HL-60 (cell line): ENCODE measurements around the gene ENO1.
"Not testable (repeated sequence)": the region's sequence is repeated elsewhere in the genome, so short reads cannot be mapped to it uniquely, and the experiment has no call there.

Experiments
- DNase-seq, 2 experiments: peaks; one replicate each; pipeline ENCODE4 v3.0.0-alpha.2; 2010 to 2020; ENCODE audit warnings: low read depth in 1 of 2, low spot score in 1 of 2
- H3K27ac ChIP-seq: fragments of 250-450 bp; sonication (Bioruptor Pico); replicated peaks from 2 replicates; pipeline ENCODE4 v1.5.1; 2020; ENCODE audit warnings: mild to moderate bottlenecking, moderate library complexity
- H3K27me3 ChIP-seq: fragments of 250-450 bp; sonication (Bioruptor Pico); 2 replicates; pipeline ENCODE4 v1.5.1; 2021; ENCODE audit warnings: mild to moderate bottlenecking, moderate library complexity; ENCODE audit not compliant: insufficient read depth, poor library complexity, severe bottlenecking
- H3K4me3 ChIP-seq: replicated peaks from 2 replicates; pipeline ENCODE4 v1.5.1; 2011; ENCODE audit warnings: mild to moderate bottlenecking, control low read depth, low read length; ENCODE audit not compliant: insufficient read depth
- CTCF ChIP-seq: IDR thresholded peaks from one replicate; pipeline ENCODE4 v1.5.1; 2011; ENCODE audit warnings: low read length, control low read depth, inconsistent platforms; ENCODE audit not compliant: insufficient read depth
- GABPA ChIP-seq: IDR thresholded peaks from 2 replicates; pipeline ENCODE4 v1.6.1; 2012; ENCODE audit warnings: low read depth
- POLR2AphosphoS5 ChIP-seq: IDR thresholded peaks from 2 replicates; pipeline ENCODE4 v1.6.1; 2012; ENCODE audit warnings: low read depth
- REST ChIP-seq: IDR thresholded peaks from 2 replicates; pipeline ENCODE4 v1.6.1; 2012; ENCODE audit warnings: low read depth; ENCODE audit not compliant: insufficient replicate concordance
- SPI1 ChIP-seq: IDR thresholded peaks from 2 replicates; pipeline ENCODE4 v1.6.1; 2012; ENCODE audit warnings: low read depth, mild to moderate bottlenecking, borderline replicate concordance

The ENO1 gene

GRCh38 chr1:8899046-8899445 is 20.6 kb upstream of the ENO1 start:
- no peak overlapping the region for H3K27ac ChIP-seq
- TF ChIP-seq GABPA (no peak), SPI1 (no peak), POLR2AphosphoS5 (no peak), CTCF (no peak), REST (no peak)
- H3K27me3 ChIP-seq = no peaks in the 10 kb centered on the region

GRCh38 chr1:8898418-8898817 is 19.9 kb upstream of the ENO1 start:
- not testable (repeated sequence) for DNase-seq, H3K27me3 ChIP-seq, H3K27ac ChIP-seq, H3K4me3 ChIP-seq

More at GRCh38 chr1:8899046-8899445, 20.6 kb upstream of the ENO1 start:
- no peak for DNase-seq
- H3K4me3 ChIP-seq = no peak overlapping the region

- peak overlapping the region; percentile 71 for H3K27ac ChIP-seq
- H3K4me3 ChIP-seq, DNase-seq, H3K27me3 ChIP-seq: not testable (repeated sequence)
Observed at GRCh38 chr1:8897505-8897904, 19.0 kb upstream of the ENO1 start.

- H3K4me3 ChIP-seq, H3K27me3 ChIP-seq: not testable (repeated sequence)
- peak in 1 of 2 experiments; percentile 69 for DNase-seq
- H3K27ac ChIP-seq = peak overlapping the region; percentile 71
Observed at GRCh38 chr1:8896775-8897174, 18.3 kb upstream of the ENO1 start.

- DNase-seq = no peak
- no peak for TF ChIP-seq POLR2AphosphoS5
- no peak for TF ChIP-seq GABPA
- no peak for TF ChIP-seq SPI1
- no peak for TF ChIP-seq REST
- TF ChIP-seq CTCF = no peak
- no peak overlapping the region for H3K4me3 ChIP-seq
- H3K27me3 ChIP-seq = no peaks in the 10 kb centered on the region
- no peak overlapping the region for H3K27ac ChIP-seq
Observed at GRCh38 chr1:8892026-8892425, 13.5 kb upstream of the ENO1 start.
